Subcutaneous abdominal adipose tissue (tissue), 5 donors: ENCODE data around the gene DNMT3B.

ENCODE experiments used
- H3K27ac ChIP-seq: one replicate; pipeline ENCODE4 v1.7.0; 2013; ENCODE audit warnings: low read depth, mild to moderate bottlenecking, inconsistent platforms, low read length, moderate library complexity
- H3K27me3 ChIP-seq, 5 donors: one replicate each; pipeline ENCODE4 v1.7.0; 2013; ENCODE audit warnings: low read length in 5 of 5, inconsistent platforms in 1 of 5; ENCODE audit not compliant: control insufficient read depth in 5 of 5, insufficient read depth in 4 of 5
- H3K36me3 ChIP-seq, 5 donors: one replicate each; pipeline ENCODE4 v1.7.0; 2013; ENCODE audit warnings: low read length in 5 of 5; ENCODE audit not compliant: control insufficient read depth in 5 of 5, insufficient read depth in 5 of 5
- H3K4me1 ChIP-seq, 5 donors: one replicate each; pipeline ENCODE4 v1.7.0; 2013; ENCODE audit warnings: low read length in 5 of 5, mild to moderate bottlenecking in 3 of 5, moderate library complexity in 1 of 5; ENCODE audit not compliant: control insufficient read depth in 5 of 5, insufficient read depth in 5 of 5
- H3K4me3 ChIP-seq, 5 donors: one replicate each; pipeline ENCODE4 v1.7.0; 2013; ENCODE audit warnings: low read length in 5 of 5, low read depth in 1 of 5
- H3K9ac ChIP-seq, 5 donors: one replicate each; pipeline ENCODE4 v1.7.0; 2013; ENCODE audit warnings: low read length in 5 of 5, mild to moderate bottlenecking in 4 of 5, moderate library complexity in 3 of 5
- H3K9me3 ChIP-seq, 5 donors: one replicate each; pipeline ENCODE4 v1.7.0; 2013; ENCODE audit warnings: low read length in 5 of 5; ENCODE audit not compliant: control insufficient read depth in 5 of 5
- donor health status: healthy.
- donor health status: healthy.
- donor health status: healthy.
- donor health status: healthy.
- donor health status: healthy.

The DNMT3B gene

GRCh38 chr20:32849577-32849976 is 87.4 kb downstream of the DNMT3B start:
- no peak overlapping the region for H3K27ac ChIP-seq
- H3K36me3 ChIP-seq, result peaks cover 33 to 80% (median 62%) of the 10 kb centered on the region in 5 donors

GRCh38 chr20:32855387-32855786 is 93.2 kb downstream of the DNMT3B start:
- Histone ChIP-seq H3K9ac (no peak overlapping the region), H3K27ac (no peak overlapping the region), H3K4me3 (no peak overlapping the region), H3K9me3 (no peaks in the 10 kb centered on the region), H3K36me3 (peaks cover 12 to 52% (median 29%) of the 10 kb centered on the region in 5 donors), H3K4me1 (peaks cover 0 to 13% (median 6%) of the 10 kb centered on the region in 5 donors), H3K27me3 (no peaks in the 10 kb centered on the region)

More at GRCh38 chr20:32849577-32849976, 87.4 kb downstream of the DNMT3B start:
- no peak overlapping the region for H3K9ac ChIP-seq
- H3K27me3 ChIP-seq, result no peaks in the 10 kb centered on the region
- no peaks in the 10 kb centered on the region for H3K4me1 ChIP-seq
- H3K4me3 ChIP-seq, result no peak overlapping the region
- H3K9me3 ChIP-seq, result no peaks in the 10 kb centered on the region

- no peaks in the 10 kb centered on the region for H3K9me3 ChIP-seq
- H3K9ac ChIP-seq, result no peak overlapping the region
- no peaks in the 10 kb centered on the region for H3K27me3 ChIP-seq
- peaks cover 0 to 32% (median 12%) of the 10 kb centered on the region in 5 donors for H3K36me3 ChIP-seq
- no peak overlapping the region for H3K4me3 ChIP-seq
- peaks cover 0 to 13% (median 6%) of the 10 kb centered on the region in 5 donors for H3K4me1 ChIP-seq
- no peak overlapping the region for H3K27ac ChIP-seq
Measured at GRCh38 chr20:32858189-32858588, 96.0 kb downstream of the DNMT3B start.
